Measurements from ENCODE around the gene ARHGAP21.

The ARHGAP21 gene

DNA sequence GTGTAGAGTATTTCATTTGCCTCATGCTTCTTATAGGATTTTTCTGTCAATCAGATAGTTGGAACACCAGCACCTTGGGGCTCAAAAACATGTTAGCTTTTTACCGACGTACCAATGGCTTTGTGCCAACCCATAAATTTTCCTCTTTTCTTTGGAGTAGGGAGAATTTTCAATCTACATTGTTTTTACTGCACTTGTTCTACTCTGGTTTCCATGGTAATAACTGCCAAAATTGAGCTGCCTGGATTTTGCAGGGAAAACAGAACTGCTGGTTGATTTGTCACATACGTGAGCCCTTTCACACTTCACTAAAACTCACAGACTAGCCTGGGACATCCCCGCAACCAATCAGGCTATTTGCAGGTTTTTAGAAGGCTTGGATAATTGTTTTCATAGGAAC is 189.7 kb downstream of the ARHGAP21 start:
- no peak for DNase-seq (ENCODE audit: low read depth)

Data from stromal cell of bone marrow (primary cell).